AG04450 (cell line): ENCODE results near the gene IL31. TPM values are rescaled to one million over a fixed set of nuclear protein-coding genes. Genes with fewer than 3 reads are reported as not detected.

Source experiments
- CTCF ChIA-PET: fragments of 300-600, 350-600 bp; formaldehyde crosslinking; extraction: SDS; loops from one replicate; lab custom pipeline; 2022; ENCODE audit warnings: antibody characterized with exemption, inconsistent platforms; lab: Charles Lee
- POLR2A ChIA-PET: fragments of 350-600 bp; formaldehyde crosslinking; extraction: SDS; loops from one replicate; lab custom pipeline; 2021; ENCODE audit warnings: antibody characterized with exemption, inconsistent platforms; lab: Yijun Ruan, JAX
- DNase-seq: peaks from one replicate; pipeline ENCODE4 v3.0.0-alpha.2; 2011; ENCODE audit warnings: low read depth, low spot score
- H3K27ac ChIP-seq: one replicate; pipeline ENCODE4 v1.5.1; 2012; ENCODE audit warnings: low read depth, low read length, control low read depth
- H3K27me3 ChIP-seq: one replicate; pipeline ENCODE4 v1.6.0; 2012; ENCODE audit warnings: low read length; ENCODE audit not compliant: control insufficient read depth, insufficient read depth
- H3K4me3 ChIP-seq: 2 replicates; pipeline ENCODE4 v1.5.1; 2011; ENCODE audit warnings: mild to moderate bottlenecking, low read depth, low read length, control low read depth
- H3K9me3 ChIP-seq: 2 replicates; pipeline ENCODE4 v1.5.1; 2012; ENCODE audit warnings: low read length; ENCODE audit not compliant: control insufficient read depth, insufficient read depth
- CTCF ChIP-seq: IDR thresholded peaks from 2 replicates; pipeline ENCODE4 v1.5.1; 2011; ENCODE audit warnings: low read depth, low read length, control low read depth, inconsistent platforms
- polyA plus RNA-seq: library from polyadenylated mRNA; depleted of rRNA; stranded (reverse); fragments of >200 nt; gene quantifications from 2 replicates; pipeline ENCODE4 v1.2.3, GENCODE V29; 2011

The IL31 gene
- polyA plus RNA-seq, 1 experiment, result not detected

GRCh38 chr12:122200541-122201175 lies 26.6 kb upstream of the IL31 start:
- CTCF ChIA-PET, result no interaction called here
- Histone ChIP-seq H3K4me3 (no peak overlapping the region), H3K9me3 (no peaks in the 10 kb centered on the region; the same call in none of the 2 replicates), H3K27ac (no peak overlapping the region), H3K27me3 (peaks cover 10% of the 10 kb centered on the region)
- no peak for DNase-seq
- POLR2A ChIA-PET, result interaction anchor here (1.0 kb wide), 1 partner anchor 149 kb away, joined by 3 read pairs; no protein-coding TSS in a partner anchor
- TF ChIP-seq CTCF, result no peak

- no peak for TF ChIP-seq CTCF
- Histone ChIP-seq H3K9me3 (peaks cover 5% of the 10 kb centered on the region), H3K4me3 (no peak overlapping the region), H3K27ac (no peak overlapping the region), H3K27me3 (peaks cover 5% of the 10 kb centered on the region)
- ChIA-PET CTCF (no interaction called here), POLR2A (interaction anchor here (0.6 kb wide), 1 partner anchor 12 kb away, joined by 4 read pairs; no protein-coding TSS in a partner anchor)
- DNase-seq, result no peak
Observed at GRCh38 chr12:122199484-122200355, 25.7 kb upstream of the IL31 start.

- Histone ChIP-seq H3K9me3 (peaks cover 8% of the 10 kb centered on the region), H3K4me3 (no peak overlapping the region), H3K27ac (peak overlapping the region; percentile 47), H3K27me3 (no peaks in the 10 kb centered on the region)
- CTCF ChIA-PET, result no interaction called here
- no peak for TF ChIP-seq CTCF
- no peak for DNase-seq
- POLR2A ChIA-PET, result no interaction called here
Observed at GRCh38 chr12:122197612-122197966, 23.6 kb upstream of the IL31 start.

- no peak for DNase-seq
- peaks cover 8% of the 10 kb centered on the region for H3K9me3 ChIP-seq
- no peak overlapping the region for H3K4me3 ChIP-seq
- TF ChIP-seq CTCF, result no peak
- ChIA-PET POLR2A (no interaction called here), CTCF (no interaction called here)
- no peaks in the 10 kb centered on the region for H3K27me3 ChIP-seq
- H3K27ac ChIP-seq, result no peak overlapping the region
Observed at GRCh38 chr12:122195405-122195804, 21.4 kb upstream of the IL31 start.

GRCh38 chr12:122194804-122195203 lies 20.8 kb upstream of the IL31 start:
- Histone ChIP-seq H3K9me3 (peaks cover 8% of the 10 kb centered on the region), H3K4me3 (no peak overlapping the region), H3K27me3 (no peaks in the 10 kb centered on the region), H3K27ac (no peak overlapping the region)
- TF ChIP-seq CTCF, result no peak
- POLR2A ChIA-PET, result no interaction called here
- CTCF ChIA-PET, result no interaction called here
- no peak for DNase-seq
